SK-N-SH treated with all-trans-retinoic acid at 6 μM for 48 hours (cell line): Measurements from ENCODE around the gene PACS1.

Experiments
- ATAC-seq: fragments of 200-7000 bp; cut with Tn5 transposase; 3 replicates; pipeline ENCODE4 v1.9.1; 2020; ENCODE audit warnings: mild to moderate bottlenecking, moderate library complexity
- ARNTL ChIP-seq: fragments of 450-650 bp; formaldehyde crosslinking; IDR thresholded peaks from 2 replicates; pipeline ENCODE4 v1.5.0; 2020; ENCODE audit warnings: low read depth, mild to moderate bottlenecking, moderate library complexity, borderline replicate concordance
- BACH2 ChIP-seq: fragments of 250-450 bp; sonication (Bioruptor Pico); IDR thresholded peaks from 2 replicates; pipeline ENCODE4 v1.9.0; 2021; ENCODE audit warnings: mild to moderate bottlenecking, borderline replicate concordance
- CSDC2 ChIP-seq: fragments of 250-450 bp; sonication (Bioruptor Pico); IDR thresholded peaks from 2 replicates; pipeline ENCODE4 v1.5.0; 2020; ENCODE audit warnings: mild to moderate bottlenecking, moderate library complexity
- ESRRG ChIP-seq: fragments of 250-450 bp; sonication (Bioruptor Pico); IDR thresholded peaks from 2 replicates; pipeline ENCODE4 v1.6.1; 2021; ENCODE audit warnings: mild to moderate bottlenecking
- GLIS3 ChIP-seq: fragments of 250-450 bp; sonication (Bioruptor Pico); IDR thresholded peaks from 2 replicates; pipeline ENCODE4 v1.5.0; 2020; ENCODE audit warnings: mild to moderate bottlenecking, moderate library complexity
- ISL1 ChIP-seq: fragments of 250-450 bp; sonication (Bioruptor Pico); IDR thresholded peaks from 2 replicates; pipeline ENCODE4 v2.1.2; 2022; ENCODE audit warnings: mild to moderate bottlenecking, moderate library complexity
- PATZ1 ChIP-seq: fragments of 250-450 bp; sonication (Bioruptor Pico); IDR thresholded peaks from 2 replicates; pipeline ENCODE4 v1.8.0; 2020; ENCODE audit warnings: mild to moderate bottlenecking, moderate library complexity, borderline replicate concordance
- PPARA ChIP-seq: fragments of 250-450 bp; sonication (Bioruptor Pico); IDR thresholded peaks from 2 replicates; pipeline ENCODE4 v1.5.0; 2020; ENCODE audit warnings: mild to moderate bottlenecking, borderline replicate concordance
- RARB ChIP-seq: fragments of 250-450 bp; sonication (Bioruptor Pico); IDR thresholded peaks from 2 replicates; pipeline ENCODE4 v1.8.0; 2021; ENCODE audit warnings: mild to moderate bottlenecking, moderate library complexity
- SNAI2 ChIP-seq: fragments of 250-450 bp; sonication (Bioruptor Pico); IDR thresholded peaks from 2 replicates; pipeline ENCODE4 v1.5.0; 2020; ENCODE audit warnings: mild to moderate bottlenecking, moderate library complexity
- TCF4 ChIP-seq: fragments of 250-450 bp; sonication (Bioruptor Pico); IDR thresholded peaks from 2 replicates; pipeline ENCODE4 v1.8.0; 2021; ENCODE audit warnings: mild to moderate bottlenecking, moderate library complexity, borderline replicate concordance
- TOX ChIP-seq: fragments of 250-450 bp; sonication (Bioruptor Pico); IDR thresholded peaks from 2 replicates; pipeline ENCODE4 v1.8.0; 2021; ENCODE audit warnings: mild to moderate bottlenecking, moderate library complexity, borderline replicate concordance
- ZC3H10 ChIP-seq: fragments of 250-450 bp; sonication (Bioruptor Pico); IDR thresholded peaks from 2 replicates; pipeline ENCODE4 v1.5.1; 2021; ENCODE audit warnings: mild to moderate bottlenecking, moderate library complexity
- ZFP3 ChIP-seq: fragments of 250-450 bp; sonication (Bioruptor Pico); IDR thresholded peaks from 2 replicates; pipeline ENCODE4 v1.5.0; 2020; ENCODE audit warnings: mild to moderate bottlenecking, moderate library complexity
- ZNF565 ChIP-seq: fragments of 450-650 bp; formaldehyde crosslinking; conservative IDR thresholded peaks from 2 replicates; pipeline ENCODE4 v1.5.0; 2020; ENCODE audit warnings: low read depth, mild to moderate bottlenecking, moderate library complexity
- ZNF70 ChIP-seq: fragments of 450-650 bp; formaldehyde crosslinking; IDR thresholded peaks from 2 replicates; pipeline ENCODE4 v1.5.0; 2020; ENCODE audit warnings: mild to moderate bottlenecking, moderate library complexity
- ZNF8 ChIP-seq: fragments of 450-650 bp; formaldehyde crosslinking; IDR thresholded peaks from 2 replicates; pipeline ENCODE4 v1.5.0; 2020; ENCODE audit warnings: mild to moderate bottlenecking, moderate library complexity
- TF ChIP-seq, protein P1 (sequence below): fragments of 250-450 bp; sonication (Bioruptor Pico); IDR thresholded peaks from 2 replicates; pipeline ENCODE4 v1.5.1; 2021; ENCODE audit warnings: mild to moderate bottlenecking, moderate library complexity
- TF ChIP-seq, protein P2 (sequence below): fragments of 250-450 bp; sonication (Bioruptor Pico); IDR thresholded peaks from 2 replicates; pipeline ENCODE4 v1.5.1; 2020; ENCODE audit warnings: low read depth, mild to moderate bottlenecking, moderate library complexity
- TF ChIP-seq, protein P3 (sequence below): fragments of 250-450 bp; sonication (Bioruptor Pico); IDR thresholded peaks from 2 replicates; pipeline ENCODE4 v1.8.0; 2021; ENCODE audit warnings: low read depth, mild to moderate bottlenecking, moderate library complexity, borderline replicate concordance
- TF ChIP-seq, protein P4 (sequence below): fragments of 250-450 bp; sonication (Bioruptor Pico); IDR thresholded peaks from 2 replicates; pipeline ENCODE4 v1.5.0; 2020; ENCODE audit warnings: mild to moderate bottlenecking, moderate library complexity

PACS1 gene

DNA sequence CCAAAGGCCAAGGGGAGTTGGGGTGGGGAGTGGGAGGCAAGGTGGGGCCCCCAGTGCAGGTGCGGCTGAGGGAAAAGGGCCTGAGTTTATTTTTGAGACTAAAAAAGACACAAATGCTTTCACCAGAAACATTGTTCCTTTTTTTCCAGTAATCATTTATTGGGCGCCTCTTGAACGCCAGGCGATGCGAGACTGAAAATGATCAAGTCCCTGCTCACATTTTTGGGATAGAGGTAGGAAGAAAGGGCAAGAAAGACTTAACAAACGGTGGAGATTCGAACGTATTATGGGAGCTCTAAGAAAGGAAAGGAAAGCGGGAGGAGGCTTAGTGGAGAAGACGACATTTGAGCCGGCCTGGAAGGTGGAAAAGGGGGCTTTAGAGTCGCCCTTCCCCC is 18.7 kb upstream of the PACS1 start (continued):
- TF ChIP-seq PATZ1, result no peak
- TF ChIP-seq TOX (CRISPR knock-in tag), result no peak
- no peak for TF ChIP-seq ZNF70 (CRISPR knock-in tag)
- no peak for TF ChIP-seq SNAI2 (CRISPR knock-in tag)
- no peak for TF ChIP-seq ESRRG (CRISPR knock-in tag)
- no peak for TF ChIP-seq RARB

DNA sequence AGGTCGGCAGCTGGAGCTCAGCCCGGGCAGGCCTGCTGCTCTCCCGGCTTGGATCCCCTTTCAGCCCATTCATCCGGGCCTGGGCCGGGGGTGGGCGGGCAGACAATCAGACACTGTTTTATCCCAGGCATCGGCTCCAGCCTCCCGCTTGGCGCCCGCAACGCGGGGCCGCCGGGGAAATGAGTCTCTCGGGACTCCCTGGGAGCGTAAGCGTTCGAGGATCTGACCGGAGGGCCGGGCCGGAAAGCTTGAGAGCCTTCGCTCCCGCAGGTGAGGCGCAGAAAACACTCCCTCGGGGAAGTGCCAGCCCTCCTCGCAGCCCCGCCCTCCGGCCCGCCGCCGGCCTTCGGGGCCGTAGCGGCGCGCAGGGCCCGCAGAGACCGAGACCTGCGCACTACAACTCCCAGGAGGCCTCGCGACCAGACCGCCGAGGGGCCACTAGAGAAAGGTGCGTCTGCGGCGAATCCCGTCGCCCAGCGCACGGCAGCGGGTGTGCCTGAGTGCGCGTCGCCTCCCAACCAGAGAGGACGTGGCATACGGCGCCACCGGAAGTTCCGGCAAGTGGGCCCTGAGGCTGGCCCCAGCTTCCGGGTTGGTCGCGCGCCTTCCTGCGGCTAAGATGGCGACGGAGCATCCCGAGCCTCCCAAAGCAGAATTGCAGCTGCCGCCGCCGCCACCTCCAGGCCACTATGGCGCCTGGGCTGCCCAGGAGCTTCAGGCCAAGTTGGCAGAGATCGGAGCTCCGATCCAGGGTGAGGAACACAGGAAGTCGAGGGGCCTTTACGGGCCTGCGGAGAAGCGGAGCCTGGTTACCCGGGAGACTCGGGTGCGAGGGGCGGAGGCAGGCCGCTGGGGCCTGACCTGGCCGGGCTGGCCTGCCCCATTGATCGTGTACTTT is 18.1 kb upstream of the PACS1 start, which contains the start of gene SF3B2:
Gene SF3B2 (plus strand): TSS at position 599 of the 898 bp plus-strand sequence. CDS start 21 bp downstream, at position 620.
- peak; percentile 97 for ATAC-seq
- TF ChIP-seq, protein P1, sequence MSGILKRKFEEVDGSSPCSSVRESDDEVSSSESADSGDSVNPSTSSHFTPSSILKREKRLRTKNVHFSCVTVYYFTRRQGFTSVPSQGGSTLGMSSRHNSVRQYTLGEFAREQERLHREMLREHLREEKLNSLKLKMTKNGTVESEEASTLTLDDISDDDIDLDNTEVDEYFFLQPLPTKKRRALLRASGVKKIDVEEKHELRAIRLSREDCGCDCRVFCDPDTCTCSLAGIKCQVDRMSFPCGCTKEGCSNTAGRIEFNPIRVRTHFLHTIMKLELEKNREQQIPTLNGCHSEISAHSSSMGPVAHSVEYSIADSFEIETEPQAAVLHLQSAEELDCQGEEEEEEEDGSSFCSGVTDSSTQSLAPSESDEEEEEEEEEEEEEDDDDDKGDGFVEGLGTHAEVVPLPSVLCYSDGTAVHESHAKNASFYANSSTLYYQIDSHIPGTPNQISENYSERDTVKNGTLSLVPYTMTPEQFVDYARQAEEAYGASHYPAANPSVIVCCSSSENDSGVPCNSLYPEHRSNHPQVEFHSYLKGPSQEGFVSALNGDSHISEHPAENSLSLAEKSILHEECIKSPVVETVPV (CRISPR knock-in tag), result no peak
- 0 out of 2 replicates have a peak, but pooled peaks have one; percentile 67 for TF ChIP-seq ZFP3

- TF ChIP-seq TCF4 (CRISPR knock-in tag) (no peak), GLIS3 (CRISPR knock-in tag) (no peak), ZNF565 (CRISPR knock-in tag) (no peak), ZNF70 (CRISPR knock-in tag) (no peak), ZFP3 (no peak), PPARA (CRISPR knock-in tag) (no peak), CSDC2 (CRISPR knock-in tag) (no peak), RARB (no peak), ISL1 (CRISPR knock-in tag) (no peak), ZC3H10 (no peak), BACH2 (CRISPR knock-in tag) (no peak), ZNF8 (CRISPR knock-in tag) (no peak), ARNTL (no peak)
- TF ChIP-seq, protein P2, sequence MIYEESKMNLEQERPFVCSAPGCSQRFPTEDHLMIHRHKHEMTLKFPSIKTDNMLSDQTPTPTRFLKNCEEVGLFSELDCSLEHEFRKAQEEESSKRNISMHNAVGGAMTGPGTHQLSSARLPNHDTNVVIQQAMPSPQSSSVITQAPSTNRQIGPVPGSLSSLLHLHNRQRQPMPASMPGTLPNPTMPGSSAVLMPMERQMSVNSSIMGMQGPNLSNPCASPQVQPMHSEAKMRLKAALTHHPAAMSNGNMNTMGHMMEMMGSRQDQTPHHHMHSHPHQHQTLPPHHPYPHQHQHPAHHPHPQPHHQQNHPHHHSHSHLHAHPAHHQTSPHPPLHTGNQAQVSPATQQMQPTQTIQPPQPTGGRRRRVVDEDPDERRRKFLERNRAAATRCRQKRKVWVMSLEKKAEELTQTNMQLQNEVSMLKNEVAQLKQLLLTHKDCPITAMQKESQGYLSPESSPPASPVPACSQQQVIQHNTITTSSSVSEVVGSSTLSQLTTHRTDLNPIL (CRISPR knock-in tag), result no peak
- TF ChIP-seq, protein P3, sequence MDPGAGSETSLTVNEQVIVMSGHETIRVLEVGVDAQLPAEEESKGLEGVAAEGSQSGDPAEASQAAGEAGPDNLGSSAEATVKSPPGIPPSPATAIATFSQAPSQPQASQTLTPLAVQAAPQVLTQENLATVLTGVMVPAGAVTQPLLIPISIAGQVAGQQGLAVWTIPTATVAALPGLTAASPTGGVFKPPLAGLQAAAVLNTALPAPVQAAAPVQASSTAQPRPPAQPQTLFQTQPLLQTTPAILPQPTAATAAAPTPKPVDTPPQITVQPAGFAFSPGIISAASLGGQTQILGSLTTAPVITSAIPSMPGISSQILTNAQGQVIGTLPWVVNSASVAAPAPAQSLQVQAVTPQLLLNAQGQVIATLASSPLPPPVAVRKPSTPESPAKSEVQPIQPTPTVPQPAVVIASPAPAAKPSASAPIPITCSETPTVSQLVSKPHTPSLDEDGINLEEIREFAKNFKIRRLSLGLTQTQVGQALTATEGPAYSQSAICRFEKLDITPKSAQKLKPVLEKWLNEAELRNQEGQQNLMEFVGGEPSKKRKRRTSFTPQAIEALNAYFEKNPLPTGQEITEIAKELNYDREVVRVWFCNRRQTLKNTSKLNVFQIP (CRISPR knock-in tag), result no peak
- TF ChIP-seq, protein P4, sequence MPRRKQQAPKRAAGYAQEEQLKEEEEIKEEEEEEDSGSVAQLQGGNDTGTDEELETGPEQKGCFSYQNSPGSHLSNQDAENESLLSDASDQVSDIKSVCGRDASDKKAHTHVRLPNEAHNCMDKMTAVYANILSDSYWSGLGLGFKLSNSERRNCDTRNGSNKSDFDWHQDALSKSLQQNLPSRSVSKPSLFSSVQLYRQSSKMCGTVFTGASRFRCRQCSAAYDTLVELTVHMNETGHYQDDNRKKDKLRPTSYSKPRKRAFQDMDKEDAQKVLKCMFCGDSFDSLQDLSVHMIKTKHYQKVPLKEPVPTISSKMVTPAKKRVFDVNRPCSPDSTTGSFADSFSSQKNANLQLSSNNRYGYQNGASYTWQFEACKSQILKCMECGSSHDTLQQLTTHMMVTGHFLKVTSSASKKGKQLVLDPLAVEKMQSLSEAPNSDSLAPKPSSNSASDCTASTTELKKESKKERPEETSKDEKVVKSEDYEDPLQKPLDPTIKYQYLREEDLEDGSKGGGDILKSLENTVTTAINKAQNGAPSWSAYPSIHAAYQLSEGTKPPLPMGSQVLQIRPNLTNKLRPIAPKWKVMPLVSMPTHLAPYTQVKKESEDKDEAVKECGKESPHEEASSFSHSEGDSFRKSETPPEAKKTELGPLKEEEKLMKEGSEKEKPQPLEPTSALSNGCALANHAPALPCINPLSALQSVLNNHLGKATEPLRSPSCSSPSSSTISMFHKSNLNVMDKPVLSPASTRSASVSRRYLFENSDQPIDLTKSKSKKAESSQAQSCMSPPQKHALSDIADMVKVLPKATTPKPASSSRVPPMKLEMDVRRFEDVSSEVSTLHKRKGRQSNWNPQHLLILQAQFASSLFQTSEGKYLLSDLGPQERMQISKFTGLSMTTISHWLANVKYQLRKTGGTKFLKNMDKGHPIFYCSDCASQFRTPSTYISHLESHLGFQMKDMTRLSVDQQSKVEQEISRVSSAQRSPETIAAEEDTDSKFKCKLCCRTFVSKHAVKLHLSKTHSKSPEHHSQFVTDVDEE, result no peak
- TF ChIP-seq, all 23 proteins: peak for 0
- ATAC-seq, result no peak; the same call in 2 of the 3 replicates
Observed at GRCh38 chr11:66052664-66052982, 17.4 kb upstream of the PACS1 start.
